Posterior vena cava (tissue), 2 donors: ENCODE results near the gene CASP1. TPM values are rescaled to one million over a fixed set of nuclear protein-coding genes. Genes with fewer than 3 reads are reported as not detected.
"Not testable (repeated sequence)": the region's sequence is repeated elsewhere in the genome, so short reads cannot be mapped to it uniquely, and the experiment has no call there.

Source experiments
- DNase-seq: peaks from one replicate; pipeline ENCODE4 v3.0.0-alpha.2; 2020; ENCODE audit warnings: low spot score
- intact Hi-C, 2 donors: fragments of 100-400 bp; cut with DNase I; formaldehyde crosslinking; loops; one replicate each; pipeline versions ENCODE4 v1.14.1 to v1.14.2; 2022 to 2023
- total RNA-seq, 2 donors: library from RNA; stranded (reverse); fragmentation: NEBNext Ultra II Directional; extraction: Animal tissue kit (Norgen Biotek cat#: 25700); gene quantifications; one replicate each; pipeline ENCODE4 v1.2.1, GENCODE V29; 2021
- donor health status: DM: yes; HTN: yes; CAD: no.
- donor health status: DM: yes; HTN: yes; CAD: no.

CASP1 gene
- total RNA-seq, 2 donors from 2014 or later, result 14.9 to 16.3 TPM

DNA sequence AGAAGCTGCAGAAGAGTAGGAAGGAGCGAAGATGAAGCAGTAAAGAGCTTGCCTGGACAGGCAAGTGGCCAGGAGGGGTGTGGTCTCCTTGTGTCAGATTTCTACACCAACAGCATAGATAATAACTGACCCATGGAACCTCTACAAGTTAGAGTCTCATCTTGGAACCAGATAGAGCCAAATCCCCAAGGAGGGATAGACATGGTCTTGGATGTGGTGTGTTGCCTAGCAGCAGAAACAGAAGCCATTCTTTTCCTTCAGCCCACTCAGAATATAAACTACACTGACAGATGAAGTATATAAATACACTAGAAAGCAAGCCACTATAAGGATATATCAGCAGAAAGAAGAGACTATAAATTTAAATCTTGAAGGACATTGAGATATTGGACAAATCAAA is 14.5 kb upstream of the CASP1 start:
- intact Hi-C loops, result no loop called here
- DNase-seq, result no peak

DNA sequence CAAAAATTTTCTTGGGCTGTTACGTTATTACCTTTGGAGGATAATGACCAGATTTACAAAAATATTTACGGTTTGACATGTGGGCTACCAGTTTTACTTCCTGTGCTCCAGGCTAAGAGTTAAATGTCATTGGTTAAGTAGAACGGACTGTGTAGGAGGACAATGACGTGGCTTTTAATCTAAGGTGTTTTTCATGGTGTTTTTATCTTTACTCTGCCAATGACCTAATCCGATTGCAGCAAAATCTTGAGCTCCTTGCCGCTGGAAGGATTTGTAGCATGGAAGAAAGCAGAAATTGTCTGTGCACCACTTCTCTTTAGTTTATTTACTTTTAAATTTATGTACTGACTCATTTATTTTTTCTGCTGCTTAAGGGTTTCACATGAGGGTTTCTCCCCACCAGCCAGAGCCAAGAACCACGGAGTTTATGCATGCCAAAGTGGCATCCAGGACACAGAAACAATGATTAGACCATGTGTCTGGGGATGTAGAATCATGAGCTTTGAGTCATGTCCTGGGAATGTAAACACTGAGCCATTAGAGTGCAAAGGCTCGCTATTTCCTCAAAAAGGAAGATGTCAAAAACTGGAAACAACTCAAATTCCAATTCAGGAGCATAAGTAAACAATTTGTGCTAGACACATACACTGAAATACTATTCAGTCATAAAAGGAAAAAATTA is 12.1 kb upstream of the CASP1 start:
- intact Hi-C loops, result no loop called here
- DNase-seq, result no peak

GRCh38 chr11:105045676-105046296 is 10.8 kb upstream of the CASP1 start:
- DNase-seq, result no peak
- intact Hi-C loops, result no loop called here

- DNase-seq, result not testable (repeated sequence)
These were observed 9.9 kb upstream of the CASP1 start, which contains the start of gene CARD16 for GRCh38 chr11:105044557-105045524. Gene CARD16, minus strand, starts transcription at chr11:105045335. Its CDS starts 38 bp downstream, at chr11:105045297.

DNA sequence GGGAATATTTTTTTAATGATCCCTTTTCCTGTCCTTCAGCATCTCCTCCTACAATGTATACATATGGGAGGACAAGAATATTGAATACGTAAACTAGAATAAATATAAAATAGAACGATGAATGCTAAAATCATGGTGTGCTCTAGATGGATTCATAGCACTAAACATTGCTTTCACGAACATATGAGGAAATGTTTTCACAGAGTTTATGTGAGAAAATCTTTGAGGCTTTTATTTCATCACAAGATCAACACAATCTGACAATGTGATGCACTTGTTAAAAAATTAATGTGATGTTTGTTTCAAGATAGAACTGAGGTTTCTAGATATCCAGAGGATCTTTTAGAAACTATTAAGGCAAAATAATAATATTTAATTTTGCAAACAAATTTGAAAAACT is 7.2 kb upstream of the CASP1 start:
- intact Hi-C loops, result no loop called here
- no peak for DNase-seq

More at GRCh38 chr11:105044557-105045524, 9.9 kb upstream of the CASP1 start, which contains the start of gene CARD16:
- intact Hi-C loops, result not testable (repeated sequence)

- DNase-seq, result no peak
- intact Hi-C loops, result no loop called here
These were observed 5.8 kb upstream of the CASP1 start for GRCh38 chr11:105040703-105041102.

DNA sequence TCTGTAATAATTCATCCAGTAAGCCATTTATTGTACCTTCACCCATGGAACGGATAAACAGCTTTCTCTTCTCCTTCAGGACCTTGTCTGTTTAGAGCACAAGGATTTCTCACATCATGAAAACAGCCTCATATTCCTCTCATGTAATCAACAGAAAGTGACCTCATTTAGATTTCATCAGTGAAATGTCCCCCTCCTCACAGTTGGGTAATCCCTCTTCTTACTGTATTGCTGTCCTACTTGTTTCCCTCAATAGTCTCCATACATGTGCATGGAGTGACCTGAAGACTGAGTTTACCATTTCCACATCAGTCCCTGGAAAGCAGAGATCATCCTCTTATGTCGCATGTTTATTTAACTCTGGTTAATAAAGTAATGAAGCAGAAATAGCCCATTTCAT is 556 bp downstream of the CASP1 start:
- intact Hi-C loops, result not testable (repeated sequence)

GRCh38 chr11:105033781-105034180 is 1.2 kb downstream of the CASP1 start:
- intact Hi-C loops, result no loop called here
- no peak for DNase-seq

More for the DNA sequence above, 556 bp downstream of the CASP1 start:
- DNase-seq, result not testable (repeated sequence)

DNA sequence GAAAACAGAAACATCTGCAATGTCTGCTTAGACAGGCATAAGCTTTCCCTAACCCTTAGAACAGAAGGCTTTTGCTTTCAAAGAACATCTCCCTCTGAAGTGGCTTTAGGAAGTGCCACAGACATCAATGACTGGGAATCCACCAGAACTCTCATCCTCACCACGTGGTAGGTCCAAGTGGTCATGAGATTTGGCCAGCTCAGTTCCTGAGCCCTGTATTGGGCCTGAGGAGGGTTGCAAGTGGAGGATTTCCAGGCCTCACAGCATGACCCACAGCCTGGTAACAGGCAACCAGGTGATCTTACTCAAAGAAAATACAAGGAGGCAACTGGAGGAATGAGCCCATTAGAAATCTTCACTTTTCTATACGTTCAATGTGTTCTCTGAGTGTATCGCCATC is 1.6 kb downstream of the CASP1 start:
- intact Hi-C loops, result no loop called here
- no peak for DNase-seq

- intact Hi-C loops, result no loop called here
- no peak for DNase-seq
These were observed 2.4 kb downstream of the CASP1 start for GRCh38 chr11:105032495-105032894.

DNA sequence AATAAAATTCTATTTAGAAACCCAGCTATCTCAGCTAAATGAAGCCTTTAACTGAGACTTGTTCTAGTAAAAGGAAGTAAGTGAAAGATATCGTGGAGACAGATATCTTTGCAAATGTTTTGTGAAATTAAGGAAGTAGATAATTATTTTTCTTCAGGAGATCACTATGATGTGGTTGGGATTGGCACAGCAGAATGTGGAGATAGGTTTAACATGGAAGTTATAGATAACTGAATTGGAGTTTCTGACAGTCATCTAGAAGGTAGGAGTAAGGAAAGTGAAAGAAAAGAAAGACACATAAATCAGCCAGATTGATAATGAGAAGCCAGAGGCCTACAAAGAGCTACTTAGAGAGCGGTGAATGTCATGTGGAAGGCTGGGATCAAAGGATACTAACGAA is 7.3 kb downstream of the CASP1 start:
- DNase-seq, result no peak
- intact Hi-C loops, result no loop called here

DNA sequence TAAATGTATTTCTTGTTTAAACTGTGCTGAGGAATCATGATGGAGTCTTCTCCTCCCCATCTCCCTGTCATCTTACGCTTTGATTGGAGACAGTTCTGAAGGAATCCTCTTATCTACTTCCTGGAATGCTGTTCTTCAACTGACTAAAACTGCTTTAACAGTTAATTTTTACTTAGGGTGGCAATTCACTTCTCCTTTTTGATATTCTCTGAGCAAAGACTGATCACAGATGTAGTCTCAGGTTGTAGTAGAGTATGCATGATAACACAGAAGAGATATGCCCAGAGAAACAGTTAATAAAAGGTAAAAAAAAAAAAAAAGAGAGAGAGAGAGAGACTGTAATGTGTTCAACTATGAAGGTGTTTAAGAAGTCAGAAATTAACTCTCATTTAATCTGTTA is 10.6 kb downstream of the CASP1 start:
- intact Hi-C loops, result no loop called here

DNA sequence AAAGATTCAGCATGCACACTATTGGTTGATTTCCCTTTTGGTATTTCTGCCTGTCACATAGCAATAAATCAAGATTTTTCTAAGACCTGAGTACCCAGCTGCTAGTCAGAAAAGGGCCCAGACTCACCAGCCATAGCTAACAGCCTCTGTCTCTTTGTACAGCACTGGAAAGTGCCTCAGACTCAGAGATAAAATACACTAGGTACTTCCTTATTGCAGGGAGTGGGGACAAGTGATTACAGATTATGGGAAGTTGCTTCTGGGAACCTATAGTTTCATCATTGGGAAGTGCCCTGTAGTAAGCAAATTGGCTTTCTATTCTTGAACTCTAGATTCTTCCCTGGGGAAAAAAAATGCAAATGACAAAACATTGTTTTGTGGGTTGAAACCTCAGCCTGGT is 11.9 kb downstream of the CASP1 start, which contains the start of gene CASP5:
CASP5 (minus strand) TSS at position 166 of the 400 bp plus-strand sequence; CDS start at position 134, 32 bp downstream.
- no peak for DNase-seq

More for the DNA sequence above, 10.6 kb downstream of the CASP1 start:
- no peak for DNase-seq

DNA sequence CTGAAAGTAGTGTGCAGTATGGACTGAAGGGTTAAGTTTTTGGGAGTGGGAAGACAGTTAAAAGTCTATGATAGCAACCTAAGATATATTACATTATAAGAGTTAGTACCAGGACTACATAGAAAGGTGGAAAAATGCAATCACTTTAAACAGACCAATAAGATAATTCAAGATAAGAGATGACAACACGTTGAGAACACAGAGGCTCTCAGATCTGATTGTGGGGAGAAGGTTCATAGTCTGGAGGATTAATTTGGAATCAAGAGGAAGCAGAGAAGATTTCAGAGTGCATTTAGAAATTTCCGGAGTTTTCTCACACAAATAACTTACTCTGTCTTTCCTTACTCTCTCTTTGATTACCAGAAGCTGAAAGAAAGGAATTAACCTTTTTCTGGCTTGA is 12.4 kb downstream of the CASP1 start:
- no peak for DNase-seq
- intact Hi-C loops, result no loop called here

More for the DNA sequence above, 11.9 kb downstream of the CASP1 start, which contains the start of gene CASP5:
- intact Hi-C loops, result no loop called here

DNA sequence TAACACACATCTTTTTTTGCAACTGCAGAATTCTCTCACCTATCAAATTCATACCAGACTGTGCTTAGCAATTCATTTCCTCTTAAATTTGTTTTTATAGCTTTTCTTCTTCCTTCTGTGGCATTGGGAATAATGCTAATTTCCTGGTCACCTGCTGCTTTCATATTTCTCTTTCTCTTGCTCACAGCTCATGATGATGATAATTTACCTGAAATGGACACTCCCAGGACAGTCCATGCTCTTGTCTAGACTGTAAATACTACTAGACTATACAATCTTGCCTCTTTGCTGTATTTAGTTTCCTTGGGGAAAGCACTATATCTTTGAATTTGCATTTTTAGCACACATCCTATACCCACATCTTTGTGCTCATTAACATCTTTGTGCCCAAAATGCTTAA is 27.5 kb downstream of the CASP1 start:
- no peak for DNase-seq
- intact Hi-C loops, result no loop called here

DNA sequence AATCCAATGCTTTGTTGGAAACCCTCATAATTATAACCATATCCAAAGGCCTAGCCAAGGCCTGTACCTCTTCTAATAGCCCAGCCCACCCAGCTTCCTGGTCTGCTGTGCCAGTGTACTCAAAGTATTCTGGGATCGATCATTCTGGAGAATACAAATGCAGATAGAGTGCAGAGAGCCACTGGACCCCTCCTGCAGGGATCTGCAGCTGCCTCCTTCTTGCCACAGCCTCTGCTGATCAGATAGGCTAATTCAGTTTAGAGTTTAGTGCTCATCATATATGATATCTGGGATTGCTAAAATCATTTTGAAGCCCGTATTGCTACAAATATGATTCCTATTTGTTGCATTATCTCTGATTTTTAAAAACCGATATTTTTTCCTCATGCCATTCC is 29.5 kb downstream of the CASP1 start:
- no peak for DNase-seq
- intact Hi-C loops, result no loop called here

DNA sequence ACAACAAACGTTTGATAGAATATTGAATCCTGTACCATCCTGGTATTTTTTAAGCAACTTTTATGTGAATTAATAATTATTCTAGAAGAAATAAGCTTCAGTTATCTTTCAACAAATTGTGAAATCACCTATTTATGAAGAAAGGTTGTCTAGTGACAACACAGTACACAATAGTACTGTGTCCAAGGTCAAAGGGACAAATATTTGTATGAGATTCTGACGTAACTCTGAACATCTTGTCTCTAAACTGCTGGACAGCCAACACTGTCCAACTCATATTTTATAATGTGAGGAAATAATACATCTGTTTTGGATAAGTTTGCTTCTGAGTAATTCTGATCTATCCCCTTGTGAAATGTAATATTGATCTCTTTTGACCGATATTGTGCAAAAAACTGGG is 30.9 kb downstream of the CASP1 start:
- no peak for DNase-seq
- intact Hi-C loops, result no loop called here

GRCh38 chr11:105003151-105003550 is 31.8 kb downstream of the CASP1 start:
- intact Hi-C loops, result no loop called here

GRCh38 chr11:105000797-105001196 is 34.1 kb downstream of the CASP1 start:
- intact Hi-C loops, result no loop called here
- DNase-seq, result peak; percentile 72

More at GRCh38 chr11:105003151-105003550, 31.8 kb downstream of the CASP1 start:
- DNase-seq, result no peak

DNA sequence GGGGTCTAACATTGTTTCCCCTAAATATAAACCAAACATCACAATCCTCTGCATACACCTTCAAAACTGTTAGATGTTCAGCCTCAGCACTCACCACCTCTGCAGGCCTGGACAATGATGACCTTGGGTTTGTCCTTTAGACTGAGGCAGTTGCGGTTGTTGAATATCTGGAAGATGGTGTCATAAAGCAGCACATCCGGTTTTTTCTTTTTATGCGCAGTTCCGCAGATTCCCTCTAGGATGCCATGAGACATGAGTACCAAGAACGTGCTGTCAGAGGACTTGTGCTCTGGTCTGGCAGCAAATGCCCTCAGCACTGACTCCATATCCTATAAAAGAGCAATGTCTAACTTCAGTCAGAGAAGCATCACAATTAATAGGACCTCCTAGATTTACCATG is 34.8 kb downstream of the CASP1 start:
- DNase-seq, result no peak
- intact Hi-C loops, result no loop called here
